SJCRH30 (cell line): ENCODE measurements around the gene MNX1. TPM values are rescaled to one million over a fixed set of nuclear protein-coding genes. Genes with fewer than 3 reads are reported as not detected.

Experiments used
- DNase-seq, 2 experiments: peaks; one replicate each; pipeline ENCODE4 v3.0.0-alpha.2; 2015 to 2020
- H3K27ac ChIP-seq: fragments of 250-450 bp; sonication (Bioruptor Pico); 2 replicates; pipeline ENCODE4 v1.5.1; 2020; ENCODE audit warnings: mild to moderate bottlenecking, moderate library complexity
- H3K27me3 ChIP-seq: fragments of 250-450 bp; sonication (Bioruptor Pico); 2 replicates; pipeline ENCODE4 v1.5.1; 2020; ENCODE audit warnings: mild to moderate bottlenecking, moderate library complexity
- H3K36me3 ChIP-seq: fragments of 250-450 bp; sonication (Bioruptor Pico); 2 replicates; pipeline ENCODE4 v1.5.1; 2020; ENCODE audit warnings: mild to moderate bottlenecking, moderate library complexity
- H3K4me1 ChIP-seq: fragments of 250-450 bp; sonication (Bioruptor Pico); 2 replicates; pipeline ENCODE4 v1.5.1; 2020; ENCODE audit warnings: mild to moderate bottlenecking, moderate library complexity
- H3K4me3 ChIP-seq: fragments of 250-450 bp; sonication (Bioruptor Pico); 2 replicates; pipeline ENCODE4 v1.5.1; 2020; ENCODE audit warnings: mild to moderate bottlenecking, moderate library complexity
- H3K9me3 ChIP-seq: fragments of 250-450 bp; sonication (Bioruptor Pico); replicated peaks from 2 replicates; pipeline ENCODE4 v1.5.1; 2020; ENCODE audit warnings: mild to moderate bottlenecking, moderate library complexity
- total RNA-seq: library from RNA; depleted of rRNA; stranded (reverse); fragments of >200 nt; shearing (Covaris generic); gene quantifications from 2 replicates; pipeline ENCODE4 v1.2.3, GENCODE V29; 2014; rRNA removed

The MNX1 gene
- 3.7 and 4.4 TPM in 2 replicates for total RNA-seq

- H3K4me3 ChIP-seq = peak within 1 kb of the TSS; percentile 95
- peak; percentile 87 to 92 for DNase-seq
- H3K36me3 ChIP-seq = no peaks in the 10 kb centered on the region
- H3K9me3 ChIP-seq = no peaks in the 10 kb centered on the region
- peaks cover 22% of the 10 kb centered on the region for H3K27me3 ChIP-seq
- H3K27ac ChIP-seq = peak within 1 kb of the TSS; percentile 8; the same call in 1 of the 2 replicates
- peaks cover 3% of the 10 kb centered on the region for H3K4me1 ChIP-seq
These were observed at the start of gene MNX1 for GRCh38 chr7:157010588-157011332. Gene MNX1 (minus strand): TSS chr7:157010663. CDS start chr7:157010350, 313 bp downstream.

DNA sequence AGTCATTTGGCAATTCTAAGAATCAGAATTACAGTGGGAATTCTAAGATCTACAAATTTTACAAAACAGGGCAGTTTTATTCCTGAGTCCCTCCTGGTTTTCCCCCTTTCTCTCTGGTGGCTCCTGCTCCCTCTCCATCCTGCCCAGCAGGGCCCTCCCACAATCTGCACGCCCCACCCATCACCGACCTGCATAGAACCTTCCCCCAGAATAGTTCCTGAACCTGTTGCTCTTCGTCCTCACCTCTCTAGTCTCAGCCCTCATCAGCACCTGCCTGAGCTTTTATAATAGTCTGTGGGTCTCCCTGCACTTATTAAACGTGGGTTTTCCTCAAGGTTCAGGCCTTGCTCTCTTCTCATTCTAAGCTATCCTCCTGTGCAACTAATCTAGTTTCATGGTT is 49.1 kb upstream of the MNX1 start:
- DNase-seq = no peak
- H3K27ac ChIP-seq = no peak overlapping the region
- no peaks in the 10 kb centered on the region for H3K4me1 ChIP-seq
- no peaks in the 10 kb centered on the region for H3K36me3 ChIP-seq
- no peaks in the 10 kb centered on the region for H3K9me3 ChIP-seq
- H3K27me3 ChIP-seq = peaks cover 5% of the 10 kb centered on the region
- no peak overlapping the region for H3K4me3 ChIP-seq

- DNase-seq = no peak
- H3K9me3 ChIP-seq = no peaks in the 10 kb centered on the region
- H3K36me3 ChIP-seq = no peaks in the 10 kb centered on the region
- peaks cover 5% of the 10 kb centered on the region for H3K27me3 ChIP-seq
- H3K27ac ChIP-seq = no peak overlapping the region
- H3K4me1 ChIP-seq = no peaks in the 10 kb centered on the region
- no peak overlapping the region for H3K4me3 ChIP-seq
These were observed 48.2 kb upstream of the MNX1 start for GRCh38 chr7:157058701-157059100.

DNA sequence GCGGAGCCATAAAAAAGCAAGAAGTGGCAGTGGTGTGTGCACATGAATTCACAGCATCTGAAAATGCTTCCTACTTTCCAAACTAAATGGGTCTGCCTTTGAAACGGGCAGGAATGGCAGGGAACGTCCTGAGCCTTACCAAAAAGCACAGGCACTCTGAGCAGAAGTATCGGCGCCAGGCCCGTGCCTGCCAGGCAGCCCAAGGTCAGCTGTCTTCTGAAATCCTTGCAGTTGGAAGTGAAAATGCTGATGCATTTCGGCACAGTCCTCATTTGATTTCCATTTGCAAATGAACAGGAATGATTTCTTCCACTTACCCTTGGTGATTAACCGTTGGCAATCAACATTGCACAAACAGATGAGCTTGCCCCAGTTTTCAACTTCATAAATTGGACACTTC is 47.6 kb upstream of the MNX1 start:
- Histone ChIP-seq H3K27me3 (peaks cover 5% of the 10 kb centered on the region), H3K4me3 (no peak overlapping the region), H3K9me3 (no peaks in the 10 kb centered on the region), H3K27ac (no peak overlapping the region), H3K36me3 (no peaks in the 10 kb centered on the region), H3K4me1 (no peaks in the 10 kb centered on the region)
- DNase-seq = no peak

GRCh38 chr7:157056957-157057902 is 46.8 kb upstream of the MNX1 start:
- no peaks in the 10 kb centered on the region for H3K9me3 ChIP-seq
- H3K36me3 ChIP-seq = no peaks in the 10 kb centered on the region
- no peak for DNase-seq
- H3K27me3 ChIP-seq = peaks cover 5% of the 10 kb centered on the region
- H3K27ac ChIP-seq = no peak overlapping the region
- H3K4me1 ChIP-seq = no peaks in the 10 kb centered on the region
- H3K4me3 ChIP-seq = no peak overlapping the region

- H3K4me1 ChIP-seq = no peaks in the 10 kb centered on the region
- peaks cover 5% of the 10 kb centered on the region for H3K27me3 ChIP-seq
- no peak for DNase-seq
- H3K36me3 ChIP-seq = no peaks in the 10 kb centered on the region
- no peak overlapping the region for H3K4me3 ChIP-seq
- no peaks in the 10 kb centered on the region for H3K9me3 ChIP-seq
- no peak overlapping the region for H3K27ac ChIP-seq
These were observed 45.8 kb upstream of the MNX1 start for GRCh38 chr7:157056246-157056645.

DNA sequence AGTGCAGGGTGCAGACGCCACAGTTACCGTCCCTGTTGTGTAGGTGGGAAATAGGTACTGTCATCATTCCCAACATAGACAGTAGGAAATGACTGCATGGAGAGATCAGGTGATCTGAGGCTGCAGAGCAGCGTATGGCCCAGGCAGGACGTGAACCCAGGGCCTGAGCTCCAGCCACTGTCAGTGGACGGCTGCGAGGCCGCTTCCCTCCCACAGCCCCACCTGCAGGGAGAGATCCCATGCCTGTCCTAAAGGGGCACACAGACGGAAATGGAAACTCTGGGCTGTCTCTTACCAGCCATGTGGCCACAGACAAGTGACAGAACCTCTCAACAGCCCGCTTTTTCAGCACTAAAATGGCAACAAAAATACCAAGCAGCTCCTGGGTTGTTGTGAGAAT is 44.5 kb upstream of the MNX1 start:
- Histone ChIP-seq H3K4me3 (no peak overlapping the region), H3K36me3 (no peaks in the 10 kb centered on the region), H3K27ac (no peak overlapping the region), H3K4me1 (no peaks in the 10 kb centered on the region), H3K27me3 (peaks cover 5% of the 10 kb centered on the region), H3K9me3 (no peaks in the 10 kb centered on the region)
- no peak for DNase-seq

GRCh38 chr7:157053118-157053517 is 42.7 kb upstream of the MNX1 start:
- H3K27me3 ChIP-seq = peaks cover 3% of the 10 kb centered on the region; the same call in 1 of the 2 replicates
- no peak overlapping the region for H3K27ac ChIP-seq
- no peak overlapping the region for H3K4me3 ChIP-seq
- no peaks in the 10 kb centered on the region for H3K36me3 ChIP-seq
- no peaks in the 10 kb centered on the region for H3K9me3 ChIP-seq
- H3K4me1 ChIP-seq = no peaks in the 10 kb centered on the region
- DNase-seq = no peak

- DNase-seq = no peak
- H3K9me3 ChIP-seq = no peaks in the 10 kb centered on the region
- no peaks in the 10 kb centered on the region for H3K36me3 ChIP-seq
- no peak overlapping the region for H3K27ac ChIP-seq
- H3K4me1 ChIP-seq = no peaks in the 10 kb centered on the region
- H3K27me3 ChIP-seq = no peaks in the 10 kb centered on the region
- no peak overlapping the region for H3K4me3 ChIP-seq
These were observed 36.7 kb upstream of the MNX1 start for GRCh38 chr7:157047148-157047547.

- Histone ChIP-seq H3K4me1 (no peaks in the 10 kb centered on the region), H3K36me3 (no peaks in the 10 kb centered on the region), H3K27me3 (no peaks in the 10 kb centered on the region), H3K9me3 (no peaks in the 10 kb centered on the region), H3K27ac (no peak overlapping the region), H3K4me3 (no peak overlapping the region)
- DNase-seq = peak in 1 of 2 experiments; percentile 17
These were observed 36.2 kb upstream of the MNX1 start for GRCh38 chr7:157046681-157047080.

GRCh38 chr7:157044943-157045660 is 34.6 kb upstream of the MNX1 start:
- H3K9me3 ChIP-seq = no peaks in the 10 kb centered on the region
- H3K27ac ChIP-seq = no peak overlapping the region
- H3K4me3 ChIP-seq = no peak overlapping the region
- 0 out of 2 replicates have a peak, but pooled peaks cover 4% of the 10 kb centered on the region for H3K27me3 ChIP-seq
- no peaks in the 10 kb centered on the region for H3K4me1 ChIP-seq
- H3K36me3 ChIP-seq = no peaks in the 10 kb centered on the region
- no peak for DNase-seq

GRCh38 chr7:157044147-157044687 is 33.8 kb upstream of the MNX1 start:
- Histone ChIP-seq H3K36me3 (no peaks in the 10 kb centered on the region), H3K4me1 (no peaks in the 10 kb centered on the region), H3K9me3 (no peaks in the 10 kb centered on the region), H3K27ac (no peak overlapping the region), H3K4me3 (no peak overlapping the region), H3K27me3 (0 out of 2 replicates have a peak, but pooled peaks cover 4% of the 10 kb centered on the region)
- DNase-seq = no peak

DNA sequence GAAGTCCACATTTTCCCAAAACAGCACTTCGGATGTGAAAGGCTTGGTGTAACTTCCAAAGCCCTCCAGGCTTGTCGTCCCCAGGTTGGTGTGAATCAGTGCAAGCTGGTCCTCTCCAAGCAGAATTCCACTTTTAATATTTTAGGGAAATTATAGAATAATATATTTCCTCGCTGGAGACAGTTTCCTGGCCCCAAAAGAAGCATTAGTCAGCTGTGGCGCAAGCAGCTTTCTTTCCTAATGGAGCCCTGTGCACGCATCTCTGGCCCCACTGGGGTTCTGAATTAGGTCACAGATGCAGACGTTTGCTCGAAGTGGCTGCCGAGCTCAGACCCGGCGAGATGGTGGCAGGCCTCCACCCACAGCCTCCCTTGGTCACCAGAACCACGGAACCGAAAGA is 33.3 kb upstream of the MNX1 start:
- Histone ChIP-seq H3K4me1 (no peaks in the 10 kb centered on the region), H3K36me3 (no peaks in the 10 kb centered on the region), H3K27me3 (0 out of 2 replicates have a peak, but pooled peaks cover 4% of the 10 kb centered on the region), H3K9me3 (no peaks in the 10 kb centered on the region), H3K4me3 (no peak overlapping the region), H3K27ac (no peak overlapping the region)
- DNase-seq = no peak

GRCh38 chr7:157041514-157042277 is 31.2 kb upstream of the MNX1 start:
- no peaks in the 10 kb centered on the region for H3K36me3 ChIP-seq
- no peaks in the 10 kb centered on the region for H3K9me3 ChIP-seq
- no peak for DNase-seq
- H3K4me3 ChIP-seq = no peak overlapping the region
- H3K4me1 ChIP-seq = no peaks in the 10 kb centered on the region
- H3K27ac ChIP-seq = no peak overlapping the region
- H3K27me3 ChIP-seq = 0 out of 2 replicates have a peak, but pooled peaks cover 4% of the 10 kb centered on the region
